ENCODE results near the gene PKIB.

The PKIB gene

GRCh38 chr6:122753000-122753687, 142.9 kb downstream of the PKIB start:
- Mint-ChIP-seq H3K4me1 (peaks cover 33% of the 10 kb centered on the region), H3K36me3 (no peaks in the 10 kb centered on the region), H3K27me3 (no peaks in the 10 kb centered on the region), H3K9me3 (no peaks in the 10 kb centered on the region), H3K4me3 (no peak overlapping the region), H3K27ac (no peak overlapping the region)

GRCh38 chr6:122753688-122754056, 143.5 kb downstream of the PKIB start:
- Mint-ChIP-seq H3K4me1 (peaks cover 33% of the 10 kb centered on the region), H3K4me3 (no peak overlapping the region), H3K9me3 (no peaks in the 10 kb centered on the region), H3K36me3 (no peaks in the 10 kb centered on the region), H3K27ac (no peak overlapping the region), H3K27me3 (no peaks in the 10 kb centered on the region)

- no peak overlapping the region for H3K27ac Mint-ChIP-seq
- no peak overlapping the region for H3K4me3 Mint-ChIP-seq
- peaks cover 32% of the 10 kb centered on the region for H3K4me1 Mint-ChIP-seq
- H3K36me3 Mint-ChIP-seq = no peaks in the 10 kb centered on the region
- no peaks in the 10 kb centered on the region for H3K27me3 Mint-ChIP-seq
- H3K9me3 Mint-ChIP-seq = no peaks in the 10 kb centered on the region
Observed at GRCh38 chr6:122754191-122754731, 144.1 kb downstream of the PKIB start.

- H3K27ac Mint-ChIP-seq = no peak overlapping the region
- no peaks in the 10 kb centered on the region for H3K36me3 Mint-ChIP-seq
- no peaks in the 10 kb centered on the region for H3K27me3 Mint-ChIP-seq
- no peaks in the 10 kb centered on the region for H3K9me3 Mint-ChIP-seq
- no peak overlapping the region for H3K4me3 Mint-ChIP-seq
- H3K4me1 Mint-ChIP-seq = peaks cover 24% of the 10 kb centered on the region
Observed at GRCh38 chr6:122755901-122756300, 145.7 kb downstream of the PKIB start.

- no peaks in the 10 kb centered on the region for H3K27me3 Mint-ChIP-seq
- no peak overlapping the region for H3K4me3 Mint-ChIP-seq
- no peaks in the 10 kb centered on the region for H3K4me1 Mint-ChIP-seq
- no peaks in the 10 kb centered on the region for H3K9me3 Mint-ChIP-seq
- H3K36me3 Mint-ChIP-seq = no peaks in the 10 kb centered on the region
- H3K27ac Mint-ChIP-seq = no peak overlapping the region
Observed at GRCh38 chr6:122758927-122759334, 148.7 kb downstream of the PKIB start.

- Mint-ChIP-seq H3K36me3 (no peaks in the 10 kb centered on the region), H3K4me3 (no peak overlapping the region), H3K9me3 (no peaks in the 10 kb centered on the region), H3K27ac (no peak overlapping the region), H3K4me1 (no peaks in the 10 kb centered on the region), H3K27me3 (no peaks in the 10 kb centered on the region)
Observed at GRCh38 chr6:122760330-122760729, 150.1 kb downstream of the PKIB start.

- no peaks in the 10 kb centered on the region for H3K9me3 Mint-ChIP-seq
- H3K27me3 Mint-ChIP-seq = peaks cover 7% of the 10 kb centered on the region
Observed at GRCh38 chr6:122766256-122766655, 156.1 kb downstream of the PKIB start.

GRCh38 chr6:122770835-122771601, 160.8 kb downstream of the PKIB start:
- Mint-ChIP-seq H3K27me3 (peaks cover 17% of the 10 kb centered on the region), H3K36me3 (no peaks in the 10 kb centered on the region), H3K27ac (no peak overlapping the region), H3K4me1 (no peaks in the 10 kb centered on the region), H3K4me3 (no peak overlapping the region), H3K9me3 (peaks cover 8% of the 10 kb centered on the region)

More at GRCh38 chr6:122766256-122766655, 156.1 kb downstream of the PKIB start:
- no peak overlapping the region for H3K27ac Mint-ChIP-seq
- no peaks in the 10 kb centered on the region for H3K4me1 Mint-ChIP-seq
- no peaks in the 10 kb centered on the region for H3K36me3 Mint-ChIP-seq
- H3K4me3 Mint-ChIP-seq = no peak overlapping the region

- no peaks in the 10 kb centered on the region for H3K36me3 Mint-ChIP-seq
- no peak overlapping the region for H3K4me3 Mint-ChIP-seq
- H3K9me3 Mint-ChIP-seq = peaks cover 10% of the 10 kb centered on the region
- H3K27me3 Mint-ChIP-seq = peaks cover 12% of the 10 kb centered on the region
- no peaks in the 10 kb centered on the region for H3K4me1 Mint-ChIP-seq
- H3K27ac Mint-ChIP-seq = no peak overlapping the region
Observed at GRCh38 chr6:122772724-122773415, 162.7 kb downstream of the PKIB start.

Data from activated naive CD4-positive, alpha-beta T cell treated with anti-CD3 and anti-CD28 coated beads, Interleukin-2, amount 50 U/mL, for 24 hours (primary cell).